RCC 7860 (cell line): Measurements from ENCODE around the gene CST7.

ENCODE experiments used
- DNase-seq: peaks from one replicate; pipeline ENCODE4 v3.0.0-alpha.2; 2015; ENCODE audit warnings: low spot score
- FAIRE-seq: peaks from 2 replicates; lab custom pipeline; 2012; peaks lifted over from hg19 to GRCh38; lab: Jason Lieb, UNC

Gene CST7

GRCh38 chr20:24950128-24950835 lies 1.2 kb downstream of the CST7 start:
- FAIRE-seq, result no peak
- DNase-seq, result no peak

GRCh38 chr20:24950836-24951525 lies 1.9 kb downstream of the CST7 start:
- DNase-seq, result no peak
- FAIRE-seq, result no peak

GRCh38 chr20:24951536-24952083 lies 2.5 kb downstream of the CST7 start:
- DNase-seq (no peak), FAIRE-seq (no peak)

DNA sequence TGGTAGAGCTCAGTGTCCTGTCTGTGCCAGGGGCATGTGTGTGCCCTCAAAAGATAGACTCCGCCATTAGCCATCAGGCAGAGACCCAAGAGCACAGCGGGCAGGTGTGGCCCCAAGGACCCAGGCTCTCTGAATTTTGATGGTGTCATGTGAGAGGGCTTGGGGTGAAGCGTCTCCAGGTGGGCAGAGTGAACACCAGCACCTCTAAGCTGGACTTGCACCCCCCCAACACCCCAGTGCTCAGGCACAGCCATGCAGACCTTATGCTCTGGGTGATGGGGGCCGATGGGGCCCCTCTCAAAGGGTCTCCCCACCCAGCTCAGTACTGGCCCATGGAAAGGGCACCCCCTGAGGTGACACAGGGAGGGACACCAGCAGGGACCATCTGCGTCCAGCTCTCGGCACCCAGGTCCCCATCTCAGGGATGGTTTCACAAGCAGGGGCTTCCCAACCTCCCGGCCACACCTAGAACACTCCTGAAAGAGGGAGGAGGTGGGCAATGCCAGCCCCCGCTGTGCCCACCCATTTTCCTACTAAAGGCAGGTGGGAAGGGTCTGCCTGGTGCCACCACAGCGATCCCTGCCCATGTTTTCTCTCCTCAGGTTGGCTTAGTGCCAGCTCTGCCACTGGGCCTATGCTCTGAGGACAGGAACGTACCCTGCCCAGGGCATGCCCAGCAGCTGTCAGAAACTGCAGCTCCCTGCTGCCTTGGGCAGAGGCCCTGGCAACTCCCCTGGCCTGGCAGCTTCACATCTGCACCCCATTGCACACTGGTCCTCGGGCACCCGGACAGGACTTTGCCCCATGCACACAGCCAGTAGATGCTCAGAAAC lies 3.5 kb downstream of the CST7 start:
- DNase-seq (no peak), FAIRE-seq (no peak)

DNA sequence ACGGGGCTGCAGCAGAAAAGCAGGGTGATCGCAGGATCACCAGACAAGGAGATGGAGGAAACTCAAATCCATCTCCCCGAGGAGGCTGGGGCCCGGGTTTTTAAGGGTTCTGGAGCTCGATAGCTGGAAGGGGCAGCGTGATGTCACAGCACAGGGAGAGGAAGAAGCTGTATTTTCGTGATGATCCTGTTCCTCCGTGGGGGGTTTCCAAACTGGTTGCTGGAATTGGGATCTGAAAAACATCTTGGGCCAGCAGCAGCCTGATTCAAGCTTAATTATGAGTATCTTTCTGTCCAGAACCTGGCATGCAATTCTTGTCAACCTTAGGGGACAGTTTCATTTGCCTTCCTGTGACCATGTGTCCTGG lies 4.1 kb downstream of the CST7 start:
- FAIRE-seq, result no peak

DNA sequence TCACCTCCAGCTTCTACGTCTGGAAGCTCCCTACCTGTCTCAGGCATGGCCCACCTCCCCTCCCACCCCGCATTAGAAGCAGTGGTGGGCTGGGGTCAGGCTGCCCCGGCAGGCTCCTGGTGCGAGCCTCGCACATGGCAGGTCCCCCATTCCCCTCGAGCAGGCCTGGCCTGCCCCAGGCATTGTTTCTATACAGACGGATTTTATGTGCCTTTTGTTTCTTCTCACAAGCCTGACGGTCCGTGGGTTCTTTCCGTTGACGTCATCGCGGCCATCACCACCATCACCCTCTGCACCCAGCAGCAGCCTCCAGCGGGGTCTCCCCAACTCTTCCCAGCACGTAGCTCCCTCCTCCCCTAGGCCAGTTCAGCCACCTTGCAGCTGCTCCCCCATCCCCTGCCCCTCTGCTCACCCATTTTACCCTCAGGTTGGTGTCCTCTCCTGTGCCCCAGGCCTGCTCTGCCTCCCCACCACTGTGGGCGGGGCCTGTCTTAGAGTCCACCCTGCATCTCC lies 4.6 kb downstream of the CST7 start:
- DNase-seq, result no peak
- no peak for FAIRE-seq

More for the DNA sequence above, 4.1 kb downstream of the CST7 start:
- DNase-seq, result no peak

- DNase-seq, result no peak
- no peak for FAIRE-seq
Observed at GRCh38 chr20:24954151-24954550, 5.1 kb downstream of the CST7 start.

- DNase-seq (no peak), FAIRE-seq (no peak)
Observed at GRCh38 chr20:24954566-24954965, 5.5 kb downstream of the CST7 start.

GRCh38 chr20:24955045-24955444 lies 6.0 kb downstream of the CST7 start:
- no peak for FAIRE-seq
- no peak for DNase-seq

GRCh38 chr20:24956001-24956841 lies 7.2 kb downstream of the CST7 start:
- FAIRE-seq, result no peak

DNA sequence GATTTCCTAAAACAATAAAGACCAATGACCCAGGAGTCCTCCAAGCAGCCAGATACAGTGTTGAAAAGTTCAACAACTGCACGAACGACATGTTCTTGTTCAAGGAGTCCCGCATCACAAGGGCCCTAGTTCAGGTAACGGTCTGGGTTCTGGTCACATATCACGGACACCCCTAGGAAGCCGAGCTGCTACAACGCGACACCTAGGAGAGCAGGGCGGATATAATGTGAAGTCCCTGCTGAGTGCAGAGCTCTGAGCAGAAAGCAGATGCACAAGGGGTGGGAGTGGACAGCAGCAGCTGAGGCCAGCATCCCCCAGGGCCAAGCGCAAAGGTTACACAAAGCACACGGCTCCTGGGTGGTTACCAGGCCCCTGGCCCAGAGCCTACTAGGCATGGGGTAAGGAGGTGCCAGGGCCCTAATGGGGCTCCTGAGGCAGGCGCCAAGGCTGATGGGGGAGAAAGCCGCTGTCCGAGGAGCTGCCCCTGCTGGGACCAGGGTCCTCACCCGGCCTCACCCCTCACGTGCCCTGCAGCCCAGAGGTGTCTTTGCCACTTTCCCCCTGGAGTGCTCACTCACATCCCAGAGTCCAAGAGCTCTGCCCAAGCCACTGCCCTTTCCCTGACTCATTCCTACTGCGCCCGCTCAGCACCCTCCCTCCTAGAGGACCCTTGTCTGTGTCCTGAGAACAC lies 8.4 kb downstream of the CST7 start:
- DNase-seq (no peak), FAIRE-seq (no peak)

More at GRCh38 chr20:24956001-24956841, 7.2 kb downstream of the CST7 start:
- DNase-seq, result no peak

DNA sequence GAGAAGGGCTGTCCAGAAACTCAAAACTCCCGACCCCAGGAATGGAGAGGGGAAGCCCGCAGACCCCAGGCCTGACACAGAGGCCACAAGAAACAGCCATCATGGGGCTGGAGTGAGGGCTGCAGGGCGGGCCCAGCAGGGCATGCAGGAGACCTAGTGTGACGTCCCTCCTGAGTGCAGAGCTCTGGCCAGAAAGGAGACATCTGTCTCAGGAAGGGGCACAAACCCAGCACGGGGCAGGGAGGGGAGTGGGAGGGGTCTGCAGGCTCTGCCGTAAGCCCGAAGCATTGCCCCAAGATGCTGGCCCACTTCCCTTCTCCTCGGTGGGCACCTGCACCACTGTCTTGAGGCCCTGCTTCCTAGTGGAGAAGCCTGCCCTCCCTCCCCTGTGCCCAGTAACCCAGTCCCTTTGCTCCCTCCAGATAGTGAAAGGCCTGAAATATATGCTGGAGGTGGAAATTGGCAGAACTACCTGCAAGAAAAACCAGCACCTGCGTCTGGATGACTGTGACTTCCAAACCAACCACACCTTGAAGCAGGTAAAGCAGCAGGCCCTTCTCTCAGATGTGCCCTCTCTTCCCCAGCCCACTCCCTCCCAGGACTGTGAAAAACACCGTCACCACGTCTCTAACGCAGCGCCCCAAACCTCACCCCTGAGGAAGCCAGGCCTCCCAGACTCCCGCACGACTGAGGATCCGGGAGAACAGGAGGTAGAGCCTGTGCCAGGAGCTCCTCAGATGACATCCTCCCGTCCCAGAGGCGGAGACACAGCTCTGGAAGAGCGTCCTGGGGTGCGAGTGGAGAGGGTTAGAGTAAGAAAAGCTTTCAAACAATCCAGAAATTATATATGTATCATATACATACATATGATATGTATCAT lies 9.7 kb downstream of the CST7 start:
- FAIRE-seq (no peak), DNase-seq (no peak)

DNA sequence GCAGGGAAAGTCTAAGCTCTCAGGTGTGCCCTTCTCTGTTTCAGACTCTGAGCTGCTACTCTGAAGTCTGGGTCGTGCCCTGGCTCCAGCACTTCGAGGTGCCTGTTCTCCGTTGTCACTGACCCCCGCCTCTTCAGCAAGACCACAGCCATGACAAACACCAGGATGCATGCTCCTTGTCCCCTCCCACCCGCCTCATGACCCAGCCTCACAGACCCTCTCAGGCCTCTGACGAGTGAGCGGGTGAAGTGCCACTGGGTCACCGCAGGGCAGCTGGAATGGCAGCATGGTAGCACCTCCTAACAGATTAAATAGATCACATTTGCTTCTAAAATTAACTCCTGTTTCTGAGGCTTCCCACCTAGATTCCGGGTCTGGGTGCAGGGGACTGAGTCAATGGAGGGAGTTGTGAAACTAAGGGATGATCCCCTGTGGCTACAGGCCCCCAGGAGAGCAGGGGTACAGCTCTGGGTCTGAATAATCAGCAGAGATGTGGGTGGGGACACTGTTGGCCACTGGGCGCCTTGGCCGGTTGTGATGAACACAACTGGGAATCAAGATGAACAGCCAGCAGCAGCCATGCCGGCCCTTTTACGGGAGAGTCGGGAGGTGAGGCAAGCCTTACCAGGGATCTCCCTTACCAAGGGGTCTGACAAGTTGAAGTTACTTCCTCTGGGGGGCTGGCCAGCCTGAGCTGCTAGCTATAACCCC lies 10.7 kb downstream of the CST7 start:
- no peak for FAIRE-seq

GRCh38 chr20:24960302-24960801 lies 11.3 kb downstream of the CST7 start:
- no peak for FAIRE-seq
- DNase-seq, result no peak

More for the DNA sequence above, 10.7 kb downstream of the CST7 start:
- no peak for DNase-seq

GRCh38 chr20:24960861-24961260 lies 11.8 kb downstream of the CST7 start:
- DNase-seq, result no peak
- FAIRE-seq, result no peak

- DNase-seq (no peak), FAIRE-seq (no peak)
Observed at GRCh38 chr20:24961384-24962181, 12.5 kb downstream of the CST7 start.

GRCh38 chr20:24962182-24962492 lies 13.1 kb downstream of the CST7 start:
- DNase-seq (no peak), FAIRE-seq (no peak)
